HK-2 (cell line): ENCODE results near the gene DOCK10.

ENCODE experiments used
- DNase-seq: peaks from one replicate; pipeline ENCODE4 v3.0.0-alpha.2; 2018; ENCODE audit not compliant: unreplicated experiment

The DOCK10 gene

DNA sequence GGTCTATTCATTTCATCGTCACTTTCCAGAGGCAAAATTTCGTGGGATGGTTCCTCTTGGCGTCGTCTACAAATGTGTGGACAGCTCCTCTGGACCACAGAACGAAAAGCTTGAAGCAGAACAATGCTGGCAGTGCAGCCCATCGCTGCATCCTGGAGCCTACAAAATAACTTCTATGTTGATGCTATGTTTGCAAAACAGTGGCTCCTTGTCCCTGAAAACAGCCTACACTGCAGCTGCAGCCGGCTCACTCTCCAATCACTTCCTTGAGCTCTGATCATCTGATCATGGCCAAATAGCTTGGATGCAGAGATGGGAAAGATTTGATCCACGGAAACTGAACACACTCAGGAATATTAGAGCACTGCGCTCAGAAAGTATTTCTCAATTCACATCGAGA lies 60.0 kb downstream of the DOCK10 start:
- no peak for DNase-seq

GRCh38 chr2:224976629-224977525 lies 65.4 kb downstream of the DOCK10 start:
- no peak for DNase-seq

DNA sequence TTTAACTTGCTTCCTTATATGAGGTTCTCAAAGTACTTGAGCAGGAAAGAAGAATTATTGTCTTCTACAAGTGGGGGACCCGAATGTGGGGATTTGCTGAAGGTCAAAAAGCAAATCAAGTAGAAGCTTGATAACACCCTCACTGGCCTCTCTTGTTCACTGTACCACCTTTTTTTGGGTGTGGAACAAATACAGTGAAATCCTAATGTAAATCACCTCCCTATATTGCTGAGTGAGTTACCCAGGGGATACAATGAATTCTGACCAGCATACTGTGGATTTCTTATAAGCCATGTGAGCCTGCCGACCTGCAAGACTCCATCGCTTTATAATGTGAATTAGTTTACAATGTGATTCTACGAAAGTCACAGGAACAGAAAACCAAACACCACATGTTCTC lies 66.5 kb downstream of the DOCK10 start:
- DNase-seq: no peak

- DNase-seq: peak; percentile 10
Observed at GRCh38 chr2:224973112-224974016, 68.9 kb downstream of the DOCK10 start.

DNA sequence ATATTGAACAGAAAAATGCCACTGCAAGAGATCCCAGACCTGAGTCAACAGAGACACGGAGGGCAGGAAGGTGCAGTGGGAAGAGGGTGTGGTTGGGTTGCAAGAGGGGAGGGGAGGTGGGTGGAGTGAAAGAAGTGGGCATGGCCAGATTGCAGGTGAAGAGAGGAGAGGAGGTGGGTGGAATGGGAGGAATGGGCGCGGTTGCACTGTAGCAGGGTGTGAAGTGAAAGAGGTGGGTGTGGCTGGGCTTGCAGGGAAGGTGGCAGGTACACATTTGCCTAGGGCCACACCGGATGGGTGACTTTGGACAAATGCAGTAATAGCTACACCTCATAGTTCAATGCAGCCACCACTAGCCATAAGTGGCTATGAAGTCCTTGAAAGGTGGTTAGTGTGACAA lies 71.1 kb downstream of the DOCK10 start:
- no peak for DNase-seq

GRCh38 chr2:224970311-224970710 lies 72.0 kb downstream of the DOCK10 start:
- no peak for DNase-seq

- no peak for DNase-seq
Observed at GRCh38 chr2:224969633-224970260, 72.5 kb downstream of the DOCK10 start.

DNA sequence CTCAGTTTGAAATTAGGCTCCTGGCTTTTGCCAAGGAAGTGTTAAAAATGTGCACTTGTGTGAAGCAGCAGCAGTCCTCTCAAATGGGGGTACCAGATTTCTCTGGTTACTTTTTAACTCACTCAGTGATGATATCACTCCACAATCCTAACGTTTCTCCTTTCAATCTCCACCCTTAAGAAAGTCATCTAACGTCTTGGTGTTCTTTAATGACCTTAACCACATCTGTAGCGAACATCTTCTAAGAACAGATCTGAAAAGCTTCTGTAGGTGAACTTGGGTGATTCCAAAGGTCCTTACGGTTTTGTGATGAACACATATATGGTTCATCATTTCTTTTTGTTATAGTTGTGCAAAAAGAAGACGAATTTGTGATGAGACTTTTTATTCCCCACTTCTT lies 73.2 kb downstream of the DOCK10 start:
- DNase-seq: no peak

DNA sequence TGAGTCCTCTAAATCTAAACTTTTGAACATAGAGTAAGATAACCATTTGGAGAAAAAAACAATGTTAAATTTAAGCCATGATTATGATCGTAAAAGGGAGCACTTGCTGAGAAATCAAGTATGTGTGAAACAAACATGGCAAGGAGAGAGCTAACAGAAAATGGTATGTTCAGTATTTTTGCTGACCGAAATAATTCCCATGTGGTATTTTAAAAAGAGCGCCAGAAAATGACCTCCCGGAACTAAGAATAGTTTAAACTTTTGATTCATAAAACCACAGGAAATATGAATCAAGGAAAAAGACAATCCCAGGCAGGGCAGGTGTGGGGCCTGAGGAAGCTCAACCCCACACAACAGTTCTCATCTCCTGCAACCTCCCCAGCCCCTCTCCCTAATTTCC lies 74.2 kb downstream of the DOCK10 start:
- no peak for DNase-seq

DNA sequence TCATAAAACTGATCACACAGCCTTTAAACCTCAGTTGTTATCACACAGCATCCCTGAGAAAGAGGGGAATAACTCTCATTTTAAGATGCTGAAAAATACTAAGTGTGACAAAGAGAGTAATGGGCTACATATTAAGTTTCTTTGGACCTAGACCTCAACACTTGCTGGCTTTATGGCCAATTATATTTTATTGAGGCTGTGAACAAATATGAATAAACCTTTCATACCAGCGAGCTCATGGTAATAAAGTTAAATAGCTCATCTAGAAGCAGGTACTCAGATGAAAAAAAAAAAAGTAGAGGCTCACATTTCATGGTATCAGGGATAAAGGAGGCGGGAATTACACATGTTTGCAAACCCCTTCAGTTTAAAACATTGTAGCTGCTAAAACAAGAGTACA lies 75.7 kb downstream of the DOCK10 start:
- no peak for DNase-seq

GRCh38 chr2:224959556-224959955 lies 82.7 kb downstream of the DOCK10 start:
- no peak for DNase-seq

- no peak for DNase-seq
Observed at GRCh38 chr2:224958873-224959272, 83.4 kb downstream of the DOCK10 start.

- DNase-seq: no peak
Observed at GRCh38 chr2:224958462-224958857, 83.8 kb downstream of the DOCK10 start.

DNA sequence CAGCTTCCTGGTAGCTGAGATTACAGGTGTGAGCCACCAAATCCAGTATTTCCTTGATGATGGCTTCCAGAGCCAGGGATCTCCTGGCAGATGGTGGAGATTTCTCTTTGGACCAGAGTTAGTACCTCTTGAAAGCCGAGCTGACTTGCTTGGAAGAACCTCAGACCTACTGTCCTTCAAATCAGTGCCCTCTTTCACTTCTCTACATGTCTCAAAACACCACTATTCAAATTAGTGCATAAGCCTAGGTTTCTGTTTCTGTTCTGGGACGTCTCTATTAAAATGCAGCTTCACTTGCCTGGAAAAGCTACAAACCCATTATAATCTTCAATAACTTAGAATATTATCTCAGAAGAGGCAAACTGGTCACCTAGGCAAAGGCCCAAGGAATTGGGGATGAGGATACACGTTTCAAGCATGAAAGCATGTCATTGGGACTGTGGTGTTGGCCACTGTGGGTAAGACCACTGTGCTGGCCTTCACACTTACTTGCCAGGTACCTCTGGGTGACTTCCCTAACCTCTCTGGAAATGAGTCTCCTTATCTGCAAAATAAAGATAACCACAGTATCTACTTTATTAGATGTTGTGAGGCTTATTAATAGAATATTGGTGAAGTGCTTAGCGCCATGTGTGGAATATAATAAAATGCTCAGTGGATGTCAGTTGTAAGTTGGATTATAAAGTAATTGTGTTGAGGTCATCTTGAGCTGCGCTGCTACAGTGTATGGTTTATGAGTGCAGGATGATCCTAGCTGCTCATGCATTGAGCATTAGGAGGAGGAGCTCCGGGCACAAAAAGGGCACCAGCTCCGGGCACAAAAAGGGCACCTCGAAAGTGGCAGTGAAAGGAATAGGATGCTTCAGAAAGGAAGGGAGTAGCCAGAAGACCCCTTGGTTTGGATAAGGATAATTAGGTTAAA lies 84.5 kb downstream of the DOCK10 start:
- no peak for DNase-seq

GRCh38 chr2:224956706-224957105 lies 85.6 kb downstream of the DOCK10 start:
- no peak for DNase-seq

- no peak for DNase-seq
Observed at GRCh38 chr2:224954980-224955379, 87.3 kb downstream of the DOCK10 start.

GRCh38 chr2:224952936-224953657 lies 89.2 kb downstream of the DOCK10 start:
- no peak for DNase-seq

DNA sequence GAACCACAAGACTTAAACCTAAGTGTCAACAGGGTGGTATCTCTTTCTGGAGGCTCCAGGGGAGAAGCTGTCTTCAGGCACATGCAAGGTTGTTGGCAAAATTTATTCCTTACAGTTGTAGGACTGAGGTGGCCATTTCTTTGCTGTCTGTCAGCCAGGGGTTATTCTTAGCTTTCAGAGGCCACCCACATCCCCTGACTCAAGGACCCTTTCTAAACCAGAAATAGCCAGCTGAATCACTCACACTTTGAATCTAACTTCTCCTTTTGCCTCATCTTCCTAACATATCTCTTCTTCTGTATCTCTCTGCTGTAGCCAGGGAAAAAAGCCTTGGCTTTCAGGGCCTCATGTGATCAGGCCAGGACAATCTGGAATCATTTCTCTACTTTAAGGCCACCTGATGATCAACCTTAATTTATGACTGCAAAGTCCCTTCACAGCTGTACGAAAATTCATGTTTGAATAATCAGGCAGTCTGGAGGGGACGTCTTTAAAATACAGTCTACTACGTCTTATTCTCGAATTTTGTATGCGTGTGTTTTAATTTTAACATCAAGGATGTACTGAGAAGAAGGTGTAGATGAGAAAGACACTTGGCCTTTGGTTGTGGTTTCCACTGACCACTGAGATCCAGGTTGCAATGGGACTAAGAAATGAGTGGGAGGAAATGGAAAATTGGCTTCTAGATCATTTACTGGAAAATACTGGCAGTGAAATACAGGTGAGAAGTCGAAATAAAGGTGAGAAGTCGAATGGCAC lies 90.4 kb downstream of the DOCK10 start:
- DNase-seq: no peak

DNA sequence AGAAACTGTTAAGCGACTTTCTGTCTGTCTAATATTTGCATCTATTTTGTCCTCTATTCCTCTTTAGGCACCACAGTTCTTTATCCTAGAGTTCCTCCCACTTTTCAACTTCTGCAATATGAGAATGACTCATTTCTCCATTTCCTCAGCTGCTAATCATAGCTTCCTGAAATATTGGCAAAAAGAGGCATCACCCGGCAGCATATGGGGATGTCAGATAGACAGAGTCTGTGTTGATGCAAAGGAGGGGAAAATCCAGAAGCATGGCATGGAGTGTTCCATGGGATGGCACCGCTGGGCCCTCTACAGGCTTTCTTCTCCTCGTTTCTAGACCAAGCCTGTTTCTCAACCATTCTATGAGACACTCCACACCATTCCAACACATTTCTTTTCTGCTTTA lies 93.4 kb downstream of the DOCK10 start:
- DNase-seq: no peak

GRCh38 chr2:224948005-224948404 lies 94.3 kb downstream of the DOCK10 start:
- no peak for DNase-seq
